Measurements from ENCODE around the gene LCNL1.
A peak's percentile ranks its signal among the peaks of the same experiment; 100 is the strongest.
"Not testable (repeated sequence)": the region's sequence is repeated elsewhere in the genome, so short reads cannot be mapped to it uniquely, and the experiment has no call there.

The LCNL1 gene

GRCh38 chr9:137004285-137004684 lies 21.5 kb downstream of the LCNL1 start:
- not testable (repeated sequence) for H3K27me3 ChIP-seq (ENCODE audit: insufficient read depth, poor library complexity, severe bottlenecking); H3K4me3 ChIP-seq (ENCODE audit: severe bottlenecking); ATAC-seq (ENCODE audit: low read depth); H3K27ac ChIP-seq (ENCODE audit: poor library complexity, severe bottlenecking); DNase-seq (ENCODE audit: low spot score); H3K4me1 ChIP-seq (ENCODE audit: insufficient read depth, poor library complexity, severe bottlenecking); H3K9me3 ChIP-seq (ENCODE audit: severe bottlenecking); H3K36me3 ChIP-seq (ENCODE audit: low read depth)
- TF ChIP-seq CTCF (IDR thresholded peaks at IDR 0.05; ENCODE audit: poor library complexity, severe bottlenecking): peak; percentile 49

GRCh38 chr9:137006116-137007003 lies 23.6 kb downstream of the LCNL1 start:
- no peak for DNase-seq (ENCODE audit: low spot score)
- H3K9me3 ChIP-seq (ENCODE audit: severe bottlenecking): no peaks in the 10 kb centered on the region
- no peaks in the 10 kb centered on the region for H3K36me3 ChIP-seq (ENCODE audit: low read depth)
- no peak for TF ChIP-seq CTCF (IDR thresholded peaks at IDR 0.05; ENCODE audit: poor library complexity, severe bottlenecking)
- ATAC-seq (ENCODE audit: low read depth): no peak
- no peak overlapping the region for H3K4me3 ChIP-seq (ENCODE audit: severe bottlenecking)
- no peaks in the 10 kb centered on the region for H3K27me3 ChIP-seq (ENCODE audit: insufficient read depth, poor library complexity, severe bottlenecking)
- H3K4me1 ChIP-seq (ENCODE audit: insufficient read depth, poor library complexity, severe bottlenecking): no peaks in the 10 kb centered on the region
- H3K27ac ChIP-seq (ENCODE audit: poor library complexity, severe bottlenecking): no peak overlapping the region

DNA sequence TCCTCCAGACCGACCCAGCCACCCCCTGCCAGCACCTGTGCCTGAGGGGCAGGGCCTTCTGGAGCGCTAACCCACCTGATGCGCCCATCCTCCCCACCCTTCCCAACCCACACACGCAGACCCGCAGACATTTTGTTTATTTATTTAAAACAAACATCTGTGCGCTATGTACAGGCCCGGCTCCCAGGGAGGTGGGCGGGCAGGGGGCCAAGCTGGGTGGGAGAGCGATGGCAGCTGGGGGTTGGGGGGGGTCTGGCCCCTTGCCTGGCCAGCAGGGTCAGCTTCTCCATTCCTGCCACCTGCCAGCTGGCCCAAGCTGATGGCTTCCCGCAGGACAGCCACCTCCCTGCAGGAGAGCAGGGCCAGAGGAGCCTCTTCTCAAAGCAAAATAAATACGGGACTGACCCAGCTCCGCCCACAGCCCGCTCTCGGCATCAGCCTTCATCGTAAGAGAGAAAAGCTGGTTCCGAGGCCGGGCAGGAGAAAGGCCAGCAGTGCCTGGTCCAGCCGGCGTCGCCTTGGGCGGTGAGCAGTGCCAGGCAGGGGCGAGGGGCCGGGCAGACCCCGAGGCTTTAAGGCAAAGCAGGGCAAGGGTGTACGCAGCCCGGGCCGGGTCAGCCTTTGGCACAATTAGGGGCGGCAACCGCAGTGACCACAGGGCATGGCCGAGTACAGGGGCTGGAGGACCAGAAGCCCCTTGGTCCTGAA lies 24.5 kb downstream of the LCNL1 start:
- no peak overlapping the region for H3K4me3 ChIP-seq (ENCODE audit: severe bottlenecking)
- H3K27me3 ChIP-seq (ENCODE audit: insufficient read depth, poor library complexity, severe bottlenecking): no peaks in the 10 kb centered on the region
- no peaks in the 10 kb centered on the region for H3K36me3 ChIP-seq (ENCODE audit: low read depth)
- H3K27ac ChIP-seq (ENCODE audit: poor library complexity, severe bottlenecking): no peak overlapping the region
- no peaks in the 10 kb centered on the region for H3K9me3 ChIP-seq (ENCODE audit: severe bottlenecking)
- no peak for TF ChIP-seq CTCF (IDR thresholded peaks at IDR 0.05; ENCODE audit: poor library complexity, severe bottlenecking)
- DNase-seq (ENCODE audit: low spot score) (no peak), ATAC-seq (ENCODE audit: low read depth) (0 out of 3 replicates have a peak, but pooled peaks have one; percentile 17)
- no peaks in the 10 kb centered on the region for H3K4me1 ChIP-seq (ENCODE audit: insufficient read depth, poor library complexity, severe bottlenecking)

DNA sequence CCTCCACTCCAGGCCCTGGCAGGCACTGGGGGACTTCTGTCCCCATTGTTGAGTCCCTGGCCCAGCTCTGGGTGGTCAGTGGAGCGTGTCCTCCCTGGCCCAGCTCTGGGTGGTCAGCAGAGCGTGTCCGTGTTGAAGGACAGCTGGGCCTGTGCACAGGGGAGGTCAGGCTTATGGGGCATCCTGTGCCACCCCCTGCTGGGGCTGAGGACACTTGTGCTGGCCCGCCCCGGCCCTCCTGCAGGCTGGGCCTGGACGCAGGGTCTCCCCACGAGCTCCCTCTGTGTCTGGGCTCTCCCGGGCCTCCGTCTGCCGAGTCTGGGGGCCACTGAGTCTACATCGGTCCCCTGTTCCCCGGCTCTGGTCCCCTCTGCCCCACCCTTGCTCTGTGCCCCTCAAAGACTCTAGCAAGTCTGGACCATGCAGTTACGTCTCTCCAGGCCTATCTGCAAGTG lies 25.1 kb downstream of the LCNL1 start:
- Histone ChIP-seq H3K4me1 (ENCODE audit: insufficient read depth, poor library complexity, severe bottlenecking) (no peaks in the 10 kb centered on the region), H3K9me3 (ENCODE audit: severe bottlenecking) (no peaks in the 10 kb centered on the region), H3K4me3 (ENCODE audit: severe bottlenecking) (no peak overlapping the region), H3K36me3 (ENCODE audit: low read depth) (no peaks in the 10 kb centered on the region), H3K27me3 (ENCODE audit: insufficient read depth, poor library complexity, severe bottlenecking) (no peaks in the 10 kb centered on the region), H3K27ac (ENCODE audit: poor library complexity, severe bottlenecking) (no peak overlapping the region)
- DNase-seq (ENCODE audit: low spot score) (no peak), ATAC-seq (ENCODE audit: low read depth) (no peak; the same call in 2 of the 3 replicates)
- TF ChIP-seq CTCF (IDR thresholded peaks at IDR 0.05; ENCODE audit: poor library complexity, severe bottlenecking): no peak

Measured in RWPE2 (cell line).